Subcutaneous adipose tissue (tissue), 4 donors: ENCODE data around the gene KRT86. TPM values are rescaled to one million over a fixed set of nuclear protein-coding genes. Genes with fewer than 3 reads are reported as not detected.

Experiments used
- CTCF ChIP-seq: fragments of 450-650 bp; IDR thresholded peaks from one replicate; pipeline ENCODE4 v1.5.1; 2016; ENCODE audit warnings: low read depth, mild to moderate bottlenecking, control low read depth, antibody characterized with exemption, moderate library complexity
- total RNA-seq, 4 donors: library from RNA; depleted of rRNA; stranded (reverse); fragments of >200 nt; gene quantifications; one replicate each; pipeline ENCODE4 v1.1.0, GENCODE V29; 2016

The KRT86 gene
- total RNA-seq, 4 donors from 2014 or later = 0.34 TPM; not detected in 3

GRCh38 chr12:52313926-52314325 is 39.5 kb downstream of the KRT86 start:
- no peak for TF ChIP-seq CTCF

GRCh38 chr12:52314511-52314910 is 40.1 kb downstream of the KRT86 start:
- no peak for TF ChIP-seq CTCF

- TF ChIP-seq CTCF = no peak
Observed at GRCh38 chr12:52316290-52316689, 41.8 kb downstream of the KRT86 start.

- no peak for TF ChIP-seq CTCF
Observed at GRCh38 chr12:52316701-52317100, 42.3 kb downstream of the KRT86 start.

GRCh38 chr12:52317468-52318052 is 43.1 kb downstream of the KRT86 start:
- TF ChIP-seq CTCF = no peak

- no peak for TF ChIP-seq CTCF
Observed at GRCh38 chr12:52318241-52318990, 44.0 kb downstream of the KRT86 start.

- TF ChIP-seq CTCF = no peak
Observed at GRCh38 chr12:52319097-52319496, 44.7 kb downstream of the KRT86 start.
